SK-N-SH (cell line): ENCODE data around the gene MID1IP1. TPM values are rescaled to one million over a fixed set of nuclear protein-coding genes. Genes with fewer than 3 reads are reported as not detected.

Source experiments
- CTCF ChIA-PET: fragments of 300-600, 350-600 bp; formaldehyde crosslinking; extraction: SDS; loops from one replicate; lab custom pipeline; 2021; lab: Yijun Ruan, JAX
- POLR2A ChIA-PET: fragments of 350-600 bp; sonication (Branson Sonifier 250); formaldehyde crosslinking; extraction: SDS; loops from one replicate; lab custom pipeline; 2020; ENCODE audit warnings: antibody characterized with exemption, inconsistent platforms; lab: Yijun Ruan, JAX
- DNase-seq: peaks from one replicate; pipeline ENCODE4 v3.0.0; 2012
- H2AFZ ChIP-seq: fragments of 200-600 bp; sonication (generic); 2 replicates; pipeline ENCODE4 v1.8.1; 2016; ENCODE audit warnings: antibody characterized with exemption, mild to moderate bottlenecking, low read depth
- H3F3A ChIP-seq: fragments of 200-600 bp; sonication (generic); replicated peaks from 2 replicates; pipeline ENCODE3; 2016; ENCODE audit warnings: antibody characterized with exemption, mild to moderate bottlenecking; ENCODE audit not compliant: insufficient read depth
- H3K27ac ChIP-seq, 2 experiments: fragments of 200-500 bp in 1 of 2; fragments of 200-600 bp in 1 of 2; sonication (Bioruptor generic) in 1 of 2; sonication (generic), shearing (Covaris generic) in 1 of 2; 2 replicates each; pipeline versions ENCODE4 v1.5.1 to v1.6.1; 2014 to 2016; ENCODE audit warnings: low read depth in 2 of 2, inconsistent platforms in 1 of 2, low read length in 1 of 2, mild to moderate bottlenecking in 1 of 2, mixed read lengths in 1 of 2
- H3K27me3 ChIP-seq: fragments of 200-600 bp; sonication (generic), shearing (Covaris generic); 2 replicates; pipeline ENCODE4 v1.6.1; 2016; ENCODE audit warnings: mixed run types; ENCODE audit not compliant: insufficient read depth
- H3K36me3 ChIP-seq, 2 experiments: fragments of 200-500 bp in 1 of 2; fragments of 200-600 bp in 1 of 2; sonication (Bioruptor generic) in 1 of 2; sonication (generic) in 1 of 2; replicated peaks in 1 of 2; 2 replicates each; pipeline versions ENCODE3 to v1.5.1; 2014 to 2016; ENCODE audit warnings: low read length in 1 of 2, mild to moderate bottlenecking in 1 of 2; ENCODE audit not compliant: insufficient read depth in 2 of 2, control insufficient read depth in 1 of 2
- H3K4me1 ChIP-seq, 2 experiments: fragments of 200-500 bp in 1 of 2; fragments of 200-600 bp in 1 of 2; sonication (Bioruptor generic) in 1 of 2; sonication (generic), shearing (Covaris generic) in 1 of 2; 2 replicates each; pipeline versions ENCODE4 v1.5.1 to v1.6.1; 2014 to 2016; ENCODE audit warnings: low read depth in 1 of 2, low read length in 1 of 2, mixed run types in 1 of 2; ENCODE audit not compliant: insufficient read depth in 2 of 2, control insufficient read depth in 1 of 2
- H3K4me2 ChIP-seq: fragments of 200-600 bp; sonication (generic), shearing (Covaris generic); 2 replicates; pipeline ENCODE4 v1.6.1; 2017; ENCODE audit warnings: mixed run types
- H3K4me3 ChIP-seq, 2 experiments: fragments of 200-500 bp in 1 of 2; fragments of 200-600 bp in 1 of 2; sonication (Bioruptor generic) in 1 of 2; sonication (generic), shearing (Covaris generic) in 1 of 2; 2 replicates each; pipeline versions ENCODE4 v1.5.1 to v1.8.1; 2014 to 2016; ENCODE audit warnings: low read depth in 2 of 2, inconsistent platforms in 1 of 2, low read length in 1 of 2, mild to moderate bottlenecking in 1 of 2, mixed read lengths in 1 of 2, moderate library complexity in 1 of 2
- H3K79me2 ChIP-seq: fragments of 200-600 bp; sonication (generic); 2 replicates; pipeline ENCODE4 v1.8.1; 2017; ENCODE audit warnings: mild to moderate bottlenecking; ENCODE audit not compliant: insufficient read depth
- H3K9ac ChIP-seq: fragments of 200-600 bp; sonication (generic); 2 replicates; pipeline ENCODE4 v1.6.1; 2017; ENCODE audit warnings: mixed run types
- H3K9me2 ChIP-seq: fragments of 200-600 bp; sonication (generic); 2 replicates; pipeline ENCODE4 v1.6.1; 2017; ENCODE audit warnings: mixed run types
- H3K9me3 ChIP-seq: fragments of 200-600 bp; sonication (generic); 2 replicates; pipeline ENCODE4 v1.6.1; 2017; ENCODE audit warnings: mixed run types, mild to moderate bottlenecking, moderate library complexity
- H4K20me1 ChIP-seq: fragments of 200-600 bp; sonication (generic); 2 replicates; pipeline ENCODE4 v1.6.1; 2017; ENCODE audit warnings: mild to moderate bottlenecking, mixed run types; ENCODE audit not compliant: insufficient read depth
- CHD2 ChIP-seq: fragments of 150-350 bp; IDR thresholded peaks from 2 replicates; pipeline ENCODE4 v1.6.1; 2018; ENCODE audit warnings: low read length; ENCODE audit not compliant: partially characterized antibody
- ELF1 ChIP-seq: IDR thresholded peaks from 2 replicates; pipeline ENCODE4 v1.4.0; 2012
- EP300 ChIP-seq, 2 experiments: IDR thresholded peaks; 2 replicates each; pipeline versions ENCODE4 v1.4.0 to v1.6.1; 2012; ENCODE audit warnings: borderline replicate concordance in 1 of 2, low read depth in 1 of 2, low read length in 1 of 2
- FOSL2 ChIP-seq: IDR thresholded peaks from 2 replicates; pipeline ENCODE4 v1.4.0; 2012; ENCODE audit warnings: low read depth, mild to moderate bottlenecking, moderate library complexity, borderline replicate concordance
- FOXM1 ChIP-seq: IDR thresholded peaks from 2 replicates; pipeline ENCODE4 v1.4.0; 2012; ENCODE audit warnings: low read depth, mild to moderate bottlenecking
- GATA2 ChIP-seq: sonication (generic); formaldehyde crosslinking; IDR thresholded peaks from 2 replicates; pipeline ENCODE4 v1.5.0; 2020; ENCODE audit warnings: mild to moderate bottlenecking, missing genetic modification reagents
- MEF2A ChIP-seq: IDR thresholded peaks from 2 replicates; pipeline ENCODE4 v1.4.0; 2012; ENCODE audit warnings: low read depth, borderline replicate concordance
- NFIC ChIP-seq: IDR thresholded peaks from 2 replicates; pipeline ENCODE4 v1.4.0; 2012; ENCODE audit warnings: borderline replicate concordance
- NRF1 ChIP-seq: IDR thresholded peaks from 2 replicates; pipeline ENCODE4 v1.6.1; 2012; ENCODE audit warnings: low read depth, mild to moderate bottlenecking, low read length
- RAD21 ChIP-seq: IDR thresholded peaks from 2 replicates; pipeline ENCODE4 v1.6.1; 2012; ENCODE audit warnings: mild to moderate bottlenecking, low read length
- RCOR1 ChIP-seq: fragments of 150-350 bp; IDR thresholded peaks from 2 replicates; pipeline ENCODE4 v1.6.1; 2017; ENCODE audit warnings: antibody characterized with exemption, low read length
- RFX5 ChIP-seq: IDR thresholded peaks from 2 replicates; pipeline ENCODE4 v1.6.1; 2012; ENCODE audit warnings: mild to moderate bottlenecking, improper control_type of control experiment, low read length
- RXRA ChIP-seq: IDR thresholded peaks from 2 replicates; pipeline ENCODE4 v1.4.0; 2012; ENCODE audit warnings: low read depth, mild to moderate bottlenecking, borderline replicate concordance
- SIN3A ChIP-seq: IDR thresholded peaks from 2 replicates; pipeline ENCODE4 v1.6.1; 2012; ENCODE audit warnings: low read depth, mild to moderate bottlenecking, low read length, moderate library complexity, borderline replicate concordance
- SMC3 ChIP-seq: IDR thresholded peaks from 2 replicates; pipeline ENCODE4 v1.6.1; 2012; ENCODE audit warnings: low read depth, low read length, improper control_type of control experiment
- TCF12 ChIP-seq: IDR thresholded peaks from 2 replicates; pipeline ENCODE4 v1.4.0; 2012
- TEAD4 ChIP-seq: IDR thresholded peaks from 2 replicates; pipeline ENCODE4 v1.4.0; 2012; ENCODE audit warnings: mild to moderate bottlenecking, borderline replicate concordance; ENCODE audit not compliant: insufficient read depth
- YY1 ChIP-seq: IDR thresholded peaks from 2 replicates; pipeline ENCODE4 v1.4.0; 2012; ENCODE audit warnings: low read depth, mild to moderate bottlenecking
- WGBS: methylation state at CpG from one replicate; pipeline ENCODE4 v1.1.6; 2017; ENCODE audit warnings: low lambda C conversion rate; 5-methylcytosine and 5-hydroxymethylcytosine counted together
- polyA plus RNA-seq, 3 experiments: library from polyadenylated mRNA; depleted of rRNA; stranded (reverse); fragments of >200 nt; gene quantifications; 2 replicates each; pipeline ENCODE4 v1.2.3, GENCODE V29; 2012
- TF ChIP-seq, protein P1 (sequence below): fragments of 150-350 bp; IDR thresholded peaks from 2 replicates; pipeline ENCODE4 v1.6.1; 2016; ENCODE audit warnings: mild to moderate bottlenecking, low read depth, low read length
- TF ChIP-seq, protein P2 (sequence below): IDR thresholded peaks from 2 replicates; pipeline ENCODE4 v1.4.0; 2012; ENCODE audit warnings: low read depth
- TF ChIP-seq, protein P3 (sequence below): IDR thresholded peaks from 2 replicates; pipeline ENCODE4 v1.4.0; 2012; ENCODE audit warnings: low read depth, borderline replicate concordance

The MID1IP1 gene
- polyA plus RNA-seq, 1 of the 3 experiments (the other 2 are of a cell fraction), result 35.4 TPM

DNA sequence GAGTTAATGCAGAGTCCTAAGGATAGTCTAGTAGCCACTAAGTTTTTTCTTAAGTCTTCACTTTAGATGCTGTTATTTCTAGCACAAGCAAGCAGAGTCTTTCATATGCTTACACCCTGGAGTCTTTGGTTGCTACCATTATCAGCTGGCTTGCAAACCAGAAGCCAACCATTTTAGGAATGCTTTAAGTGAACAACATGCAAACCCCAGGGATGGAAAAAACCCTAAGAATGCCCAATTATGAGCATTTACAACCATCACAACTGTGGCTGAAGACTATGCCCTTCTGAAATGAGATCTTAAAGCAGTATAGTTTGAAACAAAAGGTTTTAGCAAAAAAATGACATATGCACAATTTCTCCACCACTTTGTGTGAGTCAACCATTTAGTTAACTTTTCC, 6.6 kb downstream of the MID1IP1 start:
- ChIA-PET POLR2A (interaction anchor here (0.7 kb wide), 1 partner anchor 65 kb away, joined by 3 read pairs; no protein-coding TSS in a partner anchor), CTCF (interaction anchor here (7.0 kb wide), 1 partner anchor 343 kb away, joined by 36 read pairs; no protein-coding TSS in a partner anchor)
- Histone ChIP-seq H3K36me3 (peaks cover 0 to 6% of the 10 kb centered on the region in 2 experiments), H3F3A (peaks cover 5% of the 10 kb centered on the region), H3K9me2 (no peaks in the 10 kb centered on the region), H3K4me1 (peaks cover 0 to 6% of the 10 kb centered on the region in 2 experiments; a peak in 2 of 4 replicates), H3K4me2 (no peak overlapping the region), H3K4me3 (no peak overlapping the region), H3K27me3 (no peaks in the 10 kb centered on the region), H2AFZ (no peak overlapping the region), H4K20me1 (no peaks in the 10 kb centered on the region), H3K9me3 (no peaks in the 10 kb centered on the region), H3K9ac (no peak overlapping the region), H3K27ac (peak overlapping the region in 1 of 2 experiments; percentile 4; a peak in 1 of 4 replicates), H3K79me2 (peaks cover 34% of the 10 kb centered on the region)
- DNase-seq, result no peak
- TF ChIP-seq NFIC (no peak), TCF12 (no peak), EP300 (IDR thresholded peaks at IDR 0.05; ENCODE audit: borderline replicate concordance in 1 of 2, low read depth in 1 of 2, low read length in 1 of 2) (no peak), CHD2 (no peak), SMC3 (no peak), RFX5 (no peak), FOXM1 (no peak), ELF1 (no peak), SIN3A (no peak), RCOR1 (no peak), MEF2A (no peak), RAD21 (no peak), YY1 (no peak), RXRA (no peak)
- TF ChIP-seq, protein P1, sequence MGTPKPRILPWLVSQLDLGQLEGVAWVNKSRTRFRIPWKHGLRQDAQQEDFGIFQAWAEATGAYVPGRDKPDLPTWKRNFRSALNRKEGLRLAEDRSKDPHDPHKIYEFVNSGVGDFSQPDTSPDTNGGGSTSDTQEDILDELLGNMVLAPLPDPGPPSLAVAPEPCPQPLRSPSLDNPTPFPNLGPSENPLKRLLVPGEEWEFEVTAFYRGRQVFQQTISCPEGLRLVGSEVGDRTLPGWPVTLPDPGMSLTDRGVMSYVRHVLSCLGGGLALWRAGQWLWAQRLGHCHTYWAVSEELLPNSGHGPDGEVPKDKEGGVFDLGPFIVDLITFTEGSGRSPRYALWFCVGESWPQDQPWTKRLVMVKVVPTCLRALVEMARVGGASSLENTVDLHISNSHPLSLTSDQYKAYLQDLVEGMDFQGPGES, result no peak
- TF ChIP-seq, protein P2, sequence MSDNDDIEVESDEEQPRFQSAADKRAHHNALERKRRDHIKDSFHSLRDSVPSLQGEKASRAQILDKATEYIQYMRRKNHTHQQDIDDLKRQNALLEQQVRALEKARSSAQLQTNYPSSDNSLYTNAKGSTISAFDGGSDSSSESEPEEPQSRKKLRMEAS, result no peak
- TF ChIP-seq, protein P3, sequence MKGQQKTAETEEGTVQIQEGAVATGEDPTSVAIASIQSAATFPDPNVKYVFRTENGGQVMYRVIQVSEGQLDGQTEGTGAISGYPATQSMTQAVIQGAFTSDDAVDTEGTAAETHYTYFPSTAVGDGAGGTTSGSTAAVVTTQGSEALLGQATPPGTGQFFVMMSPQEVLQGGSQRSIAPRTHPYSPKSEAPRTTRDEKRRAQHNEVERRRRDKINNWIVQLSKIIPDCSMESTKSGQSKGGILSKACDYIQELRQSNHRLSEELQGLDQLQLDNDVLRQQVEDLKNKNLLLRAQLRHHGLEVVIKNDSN, result no peak

DNA sequence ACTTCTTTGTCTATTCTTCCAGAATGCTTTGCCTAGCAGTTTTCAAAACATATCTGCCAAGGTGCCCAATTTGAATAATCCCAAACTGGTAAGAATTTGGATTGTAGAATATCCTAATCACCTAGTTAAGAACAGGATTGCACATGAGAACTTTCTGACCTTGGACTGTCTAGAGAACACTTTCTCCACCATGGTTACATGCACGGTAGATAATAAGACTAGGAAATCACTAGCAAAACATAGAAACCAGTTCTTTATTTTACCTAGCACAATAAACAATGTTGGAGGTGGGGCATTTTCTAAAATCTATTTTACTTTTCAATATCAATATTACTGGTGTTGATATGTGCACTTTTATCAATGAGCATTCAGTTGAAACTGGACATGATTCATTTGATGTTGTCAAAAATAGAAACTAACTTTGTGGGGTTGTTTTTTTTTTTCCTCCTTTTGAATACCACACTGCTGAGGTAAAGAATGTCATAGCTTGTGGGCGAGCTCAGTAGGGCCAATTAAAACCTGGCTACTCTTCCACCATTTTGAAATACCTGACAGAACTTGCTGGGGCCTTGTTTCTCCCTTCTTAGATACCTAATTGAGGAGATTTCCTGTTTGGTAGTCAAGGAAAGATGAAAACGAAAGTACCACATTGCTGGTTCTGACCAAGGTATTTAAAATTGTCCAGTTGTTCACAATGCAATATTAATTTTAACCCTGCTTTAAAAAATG, 10.4 kb downstream of the MID1IP1 start:
- H3K4me1 ChIP-seq, result peaks cover 0 to 2% of the 10 kb centered on the region in 2 experiments; a peak in 1 of 4 replicates
- no peaks in the 10 kb centered on the region for H3K9me3 ChIP-seq
- H3K4me2 ChIP-seq, result 0 out of 2 replicates have a peak overlapping the region, but pooled peaks have one; percentile 17
- H3K9me2 ChIP-seq, result no peaks in the 10 kb centered on the region
- H3K36me3 ChIP-seq, result peaks cover 0 to under 1% of the 10 kb centered on the region in 2 experiments
- no peak overlapping the region for H3K27ac ChIP-seq
- ChIA-PET POLR2A (no interaction called here), CTCF (no interaction called here)
- peaks cover 5% of the 10 kb centered on the region for H3F3A ChIP-seq
- H4K20me1 ChIP-seq, result no peaks in the 10 kb centered on the region
- peak overlapping the region; percentile 40; the same call in 1 of the 2 replicates for H2AFZ ChIP-seq
- no peak overlapping the region for H3K9ac ChIP-seq
- no peaks in the 10 kb centered on the region for H3K27me3 ChIP-seq
- H3K79me2 ChIP-seq, result peaks cover 8% of the 10 kb centered on the region
- WGBS, result 37% methylated on average over 3 of the region's 3 CpGs
- H3K4me3 ChIP-seq, result no peak overlapping the region
- no peak for DNase-seq
- TF ChIP-seq, protein P1, result no peak
- TF ChIP-seq RFX5 (no peak), NFIC (no peak), CHD2 (no peak), YY1 (no peak), SMC3 (no peak), GATA2 (CRISPR knock-in tag) (no peak), TEAD4 (no peak), FOSL2 (no peak), RCOR1 (no peak), RXRA (no peak), NRF1 (no peak), RAD21 (no peak), ELF1 (no peak)
- TF ChIP-seq, protein P3, result no peak
- TF ChIP-seq, protein P2, result no peak
